GM10266 (cell line): ENCODE results near the gene CEP63.

Experiments
- DNase-seq: peaks from one replicate; pipeline ENCODE4 v3.0.0; 2012; ENCODE audit errors: extremely low spot score
- CTCF ChIP-seq: IDR thresholded peaks from 2 replicates; pipeline ENCODE4 v1.5.1; 2012; ENCODE audit warnings: mild to moderate bottlenecking, low read depth; ENCODE audit not compliant: control insufficient read depth, insufficient read depth; ENCODE audit errors: missing control alignments

The CEP63 gene

GRCh38 chr3:134447351-134447750 lies 38.5 kb upstream of the CEP63 start:
- no peak for TF ChIP-seq CTCF
- DNase-seq: no peak

- no peak for TF ChIP-seq CTCF
These were observed 37.2 kb upstream of the CEP63 start for GRCh38 chr3:134448664-134449063.

GRCh38 chr3:134449277-134449676 lies 36.6 kb upstream of the CEP63 start:
- TF ChIP-seq CTCF: peak; percentile 17

More at GRCh38 chr3:134448664-134449063, 37.2 kb upstream of the CEP63 start:
- DNase-seq: no peak

GRCh38 chr3:134449951-134450350 lies 35.9 kb upstream of the CEP63 start:
- no peak for TF ChIP-seq CTCF

More at GRCh38 chr3:134449277-134449676, 36.6 kb upstream of the CEP63 start:
- no peak for DNase-seq

GRCh38 chr3:134453631-134454030 lies 32.2 kb upstream of the CEP63 start:
- no peak for DNase-seq
- no peak for TF ChIP-seq CTCF

More at GRCh38 chr3:134449951-134450350, 35.9 kb upstream of the CEP63 start:
- DNase-seq: no peak

- no peak for DNase-seq
- no peak for TF ChIP-seq CTCF
These were observed 28.3 kb upstream of the CEP63 start for GRCh38 chr3:134457376-134458074.

GRCh38 chr3:134458406-134458945 lies 27.4 kb upstream of the CEP63 start:
- DNase-seq: no peak
- no peak for TF ChIP-seq CTCF
